T-helper 2 cell (primary cell): ENCODE data around the gene AKAP8L.
A peak's percentile ranks its signal among the peaks of the same experiment; 100 is the strongest.
"Not testable (repeated sequence)": the region's sequence is repeated elsewhere in the genome, so short reads cannot be mapped to it uniquely, and the experiment has no call there.

ENCODE experiments used
- DNase-seq, 5 experiments: peaks; one replicate each; pipeline versions ENCODE4 v3.0.0 to v3.0.0-alpha.2; 2012 to 2022

Gene AKAP8L

GRCh38 chr19:15352535-15352934, 66.3 kb downstream of the AKAP8L start:
- DNase-seq: not testable (repeated sequence)

DNA sequence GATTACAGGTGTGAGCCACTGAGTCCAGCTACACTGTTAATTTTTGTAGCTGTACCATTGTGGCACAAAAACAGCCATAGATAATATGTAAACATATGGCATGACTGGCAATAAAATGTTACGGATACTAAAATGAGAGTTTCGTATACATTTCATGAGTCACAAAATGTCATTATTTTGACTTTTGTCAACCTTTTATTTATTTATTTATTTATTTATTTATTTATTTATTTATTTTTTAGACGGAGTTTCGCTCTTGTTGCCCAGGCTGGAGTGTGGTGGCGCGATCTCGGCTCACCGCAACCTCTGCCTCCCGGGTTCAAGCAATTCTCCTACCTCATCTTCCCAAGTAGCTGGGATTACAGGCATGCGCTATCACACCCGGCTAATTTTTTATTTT, 77.5 kb downstream of the AKAP8L start:
- DNase-seq: not testable (repeated sequence)

- no peak for DNase-seq
These were observed 78.7 kb downstream of the AKAP8L start for GRCh38 chr19:15340086-15340485.

DNA sequence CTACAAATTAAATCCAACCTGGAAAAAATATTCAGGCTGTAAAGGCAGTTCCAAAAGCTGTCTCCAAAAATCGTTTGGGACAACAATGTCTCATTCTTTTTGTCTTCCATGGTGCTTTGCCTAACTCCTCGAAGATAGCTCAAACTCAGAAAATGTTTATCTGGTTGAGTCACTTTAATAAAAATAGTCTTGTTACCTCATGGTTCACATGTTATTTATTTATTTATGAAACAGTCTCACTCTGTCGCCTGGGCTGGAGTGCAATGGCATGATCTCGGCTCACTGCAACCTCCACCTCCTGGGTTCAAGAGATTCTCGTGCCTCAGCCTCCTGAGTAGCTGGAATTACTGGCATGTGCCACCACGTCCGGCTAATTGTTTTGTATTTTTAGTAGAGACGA, 81.6 kb downstream of the AKAP8L start:
- DNase-seq: no peak

DNA sequence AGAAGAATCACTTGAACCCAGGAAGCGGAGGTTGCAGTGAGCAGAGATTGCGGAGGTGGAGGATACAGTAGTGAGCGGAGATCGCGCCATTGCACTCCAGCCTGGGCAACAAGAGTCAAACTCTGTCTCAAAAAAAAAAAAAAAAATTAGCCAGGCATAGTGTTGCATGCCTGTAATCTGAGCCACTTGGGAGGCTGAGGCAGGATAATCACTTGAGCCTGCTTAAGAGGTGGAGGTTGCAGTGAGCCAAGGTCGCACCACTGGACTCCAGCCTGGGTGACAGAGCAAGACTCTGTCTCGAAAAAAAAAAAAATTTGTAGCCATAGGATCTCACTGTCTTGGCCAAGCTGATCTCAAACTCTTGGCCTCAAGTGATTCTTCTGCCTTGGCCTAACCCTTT, 82.8 kb downstream of the AKAP8L start:
- not testable (repeated sequence) for DNase-seq

DNA sequence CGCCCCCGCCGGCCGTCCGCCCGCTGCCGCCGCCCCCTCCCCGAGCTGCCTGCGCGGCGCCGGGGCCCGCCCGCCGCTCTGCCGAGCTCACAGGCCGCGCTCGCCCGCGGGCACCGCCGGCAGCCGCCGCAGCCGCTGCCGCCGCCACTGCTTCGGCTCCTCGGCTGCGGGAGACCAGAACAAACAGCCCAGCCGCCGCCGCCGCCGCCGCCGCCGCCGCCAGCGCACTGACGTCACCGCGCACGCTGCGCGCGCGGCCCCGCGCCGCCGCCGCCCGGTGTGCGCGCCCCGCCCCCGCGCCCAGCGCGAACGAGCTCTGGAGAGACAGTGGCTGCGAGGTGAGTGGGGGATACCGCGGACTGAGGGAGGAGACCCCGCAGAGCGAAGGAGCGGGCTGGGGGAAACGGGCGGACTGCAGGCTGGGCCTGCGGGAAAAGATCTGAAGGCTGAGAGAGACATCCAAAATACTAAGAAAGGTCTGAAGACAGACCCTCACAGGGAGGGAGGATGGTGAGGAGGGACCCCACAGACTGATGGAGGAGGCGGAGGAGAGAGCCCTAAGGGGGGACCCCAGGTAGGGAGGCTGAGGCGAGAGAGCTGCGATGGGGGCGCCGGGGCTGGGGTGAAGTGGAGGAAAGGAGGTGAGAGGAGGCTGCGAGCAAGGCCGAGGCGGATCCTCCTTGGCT, 86.3 kb downstream of the AKAP8L start, which contains the start of gene BRD4:
Gene BRD4 (minus strand): TSS at position 229 of the 686 bp plus-strand sequence. CDS start 59,440 bp downstream, outside the sequence.
- peak; percentile 58 to 85 (median 69) for DNase-seq

DNA sequence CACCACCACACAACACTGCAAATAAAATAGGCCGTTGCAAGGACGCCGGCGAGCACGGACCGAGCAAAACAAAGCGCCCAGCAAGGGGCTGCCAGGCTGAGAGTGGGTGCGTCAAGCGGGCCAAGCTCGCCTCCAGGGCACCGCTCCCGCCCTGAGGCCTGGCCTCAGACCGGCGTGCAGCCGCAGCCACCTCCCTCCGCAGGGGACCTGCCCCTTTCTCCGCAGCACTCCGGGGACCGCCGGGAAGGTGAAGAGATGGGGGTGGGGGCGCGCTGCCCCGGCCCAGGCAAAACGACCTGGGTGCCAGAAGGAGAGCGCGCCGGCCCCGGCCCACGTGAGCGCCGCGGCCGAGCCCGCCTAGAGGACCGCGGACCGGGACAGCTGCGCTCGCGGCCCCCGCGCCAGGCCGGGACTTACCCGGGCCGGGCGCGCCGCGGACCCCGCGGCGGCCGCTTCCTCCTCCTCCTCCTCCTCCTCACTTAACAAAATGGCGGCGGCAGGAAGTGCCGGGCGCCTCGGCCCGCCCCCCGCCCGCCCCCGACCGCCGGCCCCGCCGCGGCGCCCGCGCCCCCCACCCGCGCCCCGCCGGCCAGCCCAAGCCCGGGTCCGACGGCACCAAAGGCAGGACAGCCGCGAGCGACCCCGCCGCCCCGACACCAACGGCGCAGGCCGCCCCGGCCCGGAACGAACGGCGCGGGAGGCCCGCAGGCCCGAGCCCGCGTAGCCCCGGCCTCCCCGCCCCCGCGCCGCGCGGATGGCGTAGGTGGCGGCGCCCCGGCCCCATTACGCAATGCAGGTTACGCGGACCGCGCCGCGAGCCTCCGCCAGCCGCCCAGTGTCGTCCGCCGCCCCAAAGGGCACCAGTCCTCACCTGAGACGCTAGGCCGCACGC, 87.1 kb downstream of the AKAP8L start:
- DNase-seq: peak; percentile 36 to 76 (median 57)

GRCh38 chr19:15330801-15331418, 87.9 kb downstream of the AKAP8L start:
- DNase-seq: peak in 1 of 5 experiments; percentile 26
